ENCODE measurements around the gene B4GALT4. TPM values are rescaled to one million over a fixed set of nuclear protein-coding genes. Genes with fewer than 3 reads are reported as not detected.

Gene B4GALT4
- total and polyA plus RNA-seq, 2 of the 4 experiments (the other 2 are of a cell fraction): 27.0 to 30.3 TPM

DNA sequence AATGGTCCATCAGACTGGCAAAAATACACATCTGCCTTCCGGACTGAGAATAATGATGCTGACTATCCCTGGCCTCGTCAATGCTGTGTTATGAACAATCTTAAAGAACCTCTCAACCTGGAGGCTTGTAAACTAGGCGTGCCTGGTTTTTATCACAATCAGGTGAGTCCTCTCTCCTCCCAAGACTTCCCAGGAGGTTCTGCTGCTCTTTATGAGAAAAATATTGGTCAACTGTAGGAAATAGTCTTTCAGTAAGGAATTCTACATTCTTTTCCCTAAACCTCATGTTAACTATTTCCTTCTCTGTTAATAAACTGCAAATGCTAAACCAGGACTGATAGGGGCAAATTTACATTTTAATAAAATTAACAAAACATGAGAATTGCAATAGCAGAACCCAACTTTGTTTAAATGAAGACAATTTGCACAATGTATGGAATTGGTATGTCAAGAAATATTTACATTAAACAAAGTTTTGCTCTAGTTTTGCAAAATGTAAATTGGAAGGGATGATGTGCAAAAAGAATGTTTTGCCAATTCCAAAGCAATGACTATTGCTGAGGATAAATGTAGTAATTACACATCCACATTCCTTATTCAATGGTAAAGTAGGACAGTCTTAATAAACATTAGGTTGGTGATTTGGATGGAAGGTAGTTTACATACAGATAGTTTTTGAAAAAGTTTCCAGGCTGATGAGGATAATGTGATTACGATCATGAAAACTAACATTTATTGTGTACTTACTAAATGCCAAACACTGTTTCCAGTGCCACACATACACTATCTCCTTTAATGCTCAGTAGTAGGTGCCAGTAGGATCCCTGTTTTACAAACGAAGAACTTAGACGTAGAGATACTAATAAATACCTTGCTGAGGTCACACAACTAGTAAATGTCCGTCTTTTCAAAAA lies 46.2 kb downstream of the B4GALT4 start:
- peak overlapping the region; percentile 91 for H2AK5ac ChIP-seq (ENCODE audit: low read depth, low read length)
- H3K27ac ChIP-seq (ENCODE audit: insufficient read depth, low read length): peak overlapping the region; percentile 97
- H2BK5ac ChIP-seq (ENCODE audit: low read depth, low read length, poor library complexity, severe bottlenecking): peak overlapping the region; percentile 100
- H3K4me3 ChIP-seq (ENCODE audit: insufficient read depth, low read depth, low read length): no peak overlapping the region
- peak overlapping the region; percentile 86 for H3K23ac ChIP-seq (ENCODE audit: low read depth, low read length)
- ATAC-seq (ENCODE audit: low read depth) (peak; percentile 86), DNase-seq (peak; percentile 67)
- H4K8ac ChIP-seq (ENCODE audit: low read depth in 2 of 2, low read length in 2 of 2): peak overlapping the region; percentile 87 to 98
- peak overlapping the region; percentile 99 for H4K91ac ChIP-seq (ENCODE audit: insufficient read depth, low read depth, low read length)
- H2BK15ac ChIP-seq (ENCODE audit: low read depth, low read length): peak overlapping the region; percentile 99
- no peaks in the 10 kb centered on the region for H3K36me3 ChIP-seq (ENCODE audit: control insufficient read depth, insufficient read depth, low read length)
- no TSS peak for BruUV-seq (replicated peaks)
- peaks cover 8% of the 10 kb centered on the region for H3K9me1 ChIP-seq (ENCODE audit: insufficient read depth, low read length)
- peaks cover 12% of the 10 kb centered on the region for H3K4me1 ChIP-seq (ENCODE audit: control insufficient read depth, insufficient read depth, low read length)
- no peaks in the 10 kb centered on the region for H3K9me3 ChIP-seq (ENCODE audit: control insufficient read depth, insufficient read depth, low read length)
- H3K9ac ChIP-seq (ENCODE audit: low read depth, low read length): peak overlapping the region; percentile 91
- no peak overlapping the region for H2AFZ ChIP-seq (replicated peaks; ENCODE audit: low read length, poor library complexity)
- in situ Hi-C loops (cut with MboI; ENCODE audit: low sequenced_read_pairs): no loop called here
- H4K5ac ChIP-seq (ENCODE audit: low read depth, low read length): peak overlapping the region; percentile 100
- peak overlapping the region; percentile 96 for H2BK120ac ChIP-seq (ENCODE audit: low read depth, low read length)
- ChIA-PET CTCF (no interaction called here), POLR2A (ENCODE audit: unreplicated experiment) (interaction anchor here (0.6 kb wide), 1 partner anchor 10 kb away, joined by 3 read pairs; no protein-coding TSS in a partner anchor)
- H3K18ac ChIP-seq (ENCODE audit: low read depth, low read length): peak overlapping the region; percentile 99
- TF ChIP-seq, protein P1, sequence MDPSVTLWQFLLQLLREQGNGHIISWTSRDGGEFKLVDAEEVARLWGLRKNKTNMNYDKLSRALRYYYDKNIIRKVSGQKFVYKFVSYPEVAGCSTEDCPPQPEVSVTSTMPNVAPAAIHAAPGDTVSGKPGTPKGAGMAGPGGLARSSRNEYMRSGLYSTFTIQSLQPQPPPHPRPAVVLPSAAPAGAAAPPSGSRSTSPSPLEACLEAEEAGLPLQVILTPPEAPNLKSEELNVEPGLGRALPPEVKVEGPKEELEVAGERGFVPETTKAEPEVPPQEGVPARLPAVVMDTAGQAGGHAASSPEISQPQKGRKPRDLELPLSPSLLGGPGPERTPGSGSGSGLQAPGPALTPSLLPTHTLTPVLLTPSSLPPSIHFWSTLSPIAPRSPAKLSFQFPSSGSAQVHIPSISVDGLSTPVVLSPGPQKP (IDR thresholded peaks at IDR 0.05; ENCODE audit: borderline replicate concordance, low read depth, low read length): no peak
- TF ChIP-seq BHLHE40 (IDR thresholded peaks at IDR 0.05; ENCODE audit: low read depth, low read length): no peak
- no peak for TF ChIP-seq RFX5 (IDR thresholded peaks at IDR 0.05; ENCODE audit: low read depth, low read length)
- no peak for TF ChIP-seq CTCF (conservative IDR thresholded peaks at IDR 0.05; ENCODE audit: low read depth, low read length)
- TF ChIP-seq POLR2A (IDR thresholded peaks at IDR 0.05; ENCODE audit: low read depth, low read length): no peak
- no peak for TF ChIP-seq MXI1 (IDR thresholded peaks at IDR 0.05; ENCODE audit: borderline replicate concordance, low read depth, low read length)
- peak; percentile 25; the same call in 1 of the 2 replicates for TF ChIP-seq CEBPB (IDR thresholded peaks at IDR 0.05; ENCODE audit: low read depth, low read length)
- WGBS, 2 experiments (ENCODE audit: extremely low coverage in 2 of 2, insufficient read length in 1 of 2): 70% methylated on average over 3 of the region's 7 CpGs; no CpG with 5 or more reads in 1 of the 2 experiments
- peaks cover 0 to 3% of the 10 kb centered on the region in 2 experiments; a peak in 1 of 4 replicates for H3K79me1 ChIP-seq (ENCODE audit: low read depth in 1 of 2, low read length in 2 of 2)
- intact Hi-C loops (cut with micrococcal nuclease): loop anchor here (5.0 kb wide), 1 partner anchor 33 kb away; no protein-coding TSS in a partner anchor
- H2BK20ac ChIP-seq (ENCODE audit: low read depth, low read length): peak overlapping the region; percentile 93
- no peaks in the 10 kb centered on the region for H4K20me1 ChIP-seq (ENCODE audit: insufficient read depth, low read length)
- H2AK9ac ChIP-seq (replicated peaks; ENCODE audit: low read depth, low read length, poor library complexity): no peak overlapping the region
- dilution Hi-C loops (cut with HindIII; ENCODE audit: low sequenced_read_pairs, unreplicated experiment): no loop called here
- H3K14ac ChIP-seq (replicated peaks; ENCODE audit: low read depth, low read length): peak overlapping the region; percentile 93
- no peaks in the 10 kb centered on the region for H3K27me3 ChIP-seq (ENCODE audit: control insufficient read depth, insufficient read depth, low read length)
- H3K4ac ChIP-seq (ENCODE audit: low read depth, low read length): peak overlapping the region; percentile 94
- peak overlapping the region; percentile 97 for H3K56ac ChIP-seq (ENCODE audit: extremely low read depth, insufficient read depth, low read length)
- H3K4me2 ChIP-seq (ENCODE audit: low read depth, low read length): peak overlapping the region; percentile 67
